NOMO-1 treated with dmso at 0.1 percent for 144 hours (cell line): ENCODE measurements around the gene TAS2R14.

Experiments
- DNase-seq: peaks from one replicate; lab custom pipeline; 2025; ENCODE audit not compliant: unreplicated experiment; lab: John Stamatoyannopoulos, UW

TAS2R14 gene

GRCh38 chr12:10939163-10939562 is at the start of gene TAS2R14:
Gene TAS2R14, minus strand, starts transcription at chr12:10939263. Its CDS starts 56 bp downstream, at chr12:10939207.
- DNase-seq = no peak

- DNase-seq = no peak
Measured at GRCh38 chr12:10986812-10987211, 47.7 kb upstream of the TAS2R14 start, which contains the start of gene TAS2R50. Gene TAS2R50, minus strand, starts transcription at chr12:10986912. Its CDS starts 52 bp downstream, at chr12:10986860.

GRCh38 chr12:10982244-10982643 is 43.2 kb upstream of the TAS2R14 start:
- DNase-seq = no peak

- DNase-seq = no peak
Measured at GRCh38 chr12:10974965-10975364, 35.9 kb upstream of the TAS2R14 start.

- no peak for DNase-seq
Measured at GRCh38 chr12:10968765-10969456, 29.8 kb upstream of the TAS2R14 start.

GRCh38 chr12:10967409-10967808 is 28.3 kb upstream of the TAS2R14 start:
- no peak for DNase-seq

GRCh38 chr12:10966314-10966713 is 27.3 kb upstream of the TAS2R14 start:
- no peak for DNase-seq

GRCh38 chr12:10965476-10965875 is 26.4 kb upstream of the TAS2R14 start:
- DNase-seq = no peak

GRCh38 chr12:10960211-10960610 is 21.1 kb upstream of the TAS2R14 start:
- no peak for DNase-seq

GRCh38 chr12:10959804-10960203 is 20.7 kb upstream of the TAS2R14 start:
- no peak for DNase-seq

GRCh38 chr12:10957741-10958140 is 18.7 kb upstream of the TAS2R14 start:
- no peak for DNase-seq

GRCh38 chr12:10956085-10956484 is 17.0 kb upstream of the TAS2R14 start:
- no peak for DNase-seq

- DNase-seq = no peak
Measured at GRCh38 chr12:10952645-10953044, 13.6 kb upstream of the TAS2R14 start.

- no peak for DNase-seq
Measured at GRCh38 chr12:10943167-10943566, 4.1 kb upstream of the TAS2R14 start.

- DNase-seq = no peak
Measured at GRCh38 chr12:10941916-10942607, 3.0 kb upstream of the TAS2R14 start.

- no peak for DNase-seq
Measured at GRCh38 chr12:10941369-10941768, 2.3 kb upstream of the TAS2R14 start.

- DNase-seq = no peak
Measured at GRCh38 chr12:10940389-10940788, 1.3 kb upstream of the TAS2R14 start.

GRCh38 chr12:10936506-10936905 is 2.6 kb downstream of the TAS2R14 start:
- DNase-seq = no peak

GRCh38 chr12:10928746-10929286 is 10.2 kb downstream of the TAS2R14 start, which contains the start of gene PRH2:
Gene PRH2, plus strand, starts transcription at chr12:10929236. Its CDS starts 38 bp downstream, at chr12:10929274.
- DNase-seq = no peak

- no peak for DNase-seq
Measured at GRCh38 chr12:10926269-10926668, 12.8 kb downstream of the TAS2R14 start.

GRCh38 chr12:10919809-10920208 is 19.3 kb downstream of the TAS2R14 start:
- DNase-seq = no peak

GRCh38 chr12:10910380-10910779 is 28.7 kb downstream of the TAS2R14 start:
- no peak for DNase-seq
